Measurements from ENCODE around the gene CDK5RAP2. TPM values are rescaled to one million over a fixed set of nuclear protein-coding genes. Genes with fewer than 3 reads are reported as not detected.

CDK5RAP2 gene
- total RNA-seq, 2 experiments from 2014 or later = 75.3 to 75.9 TPM

- Mint-ChIP-seq H3K4me1 (ENCODE audit: low read depth) (no peaks in the 10 kb centered on the region), H3K27me3 (no peaks in the 10 kb centered on the region), H3K36me3 (peaks cover 15% of the 10 kb centered on the region), H3K27ac (no peak overlapping the region), H3K9me3 (no peaks in the 10 kb centered on the region), H3K4me3 (no peak overlapping the region)
- intact Hi-C loops (cut with micrococcal nuclease) = no loop called here
- ChIA-PET CTCF (no interaction called here), POLR2A (no interaction called here)
- no peak for DNase-seq
Measured at GRCh38 chr9:120387257-120388002, 192.5 kb downstream of the CDK5RAP2 start.

- no peaks in the 10 kb centered on the region for H3K27me3 Mint-ChIP-seq
Measured at GRCh38 chr9:120386390-120387131, 193.4 kb downstream of the CDK5RAP2 start.

GRCh38 chr9:120385606-120386389 is 194.2 kb downstream of the CDK5RAP2 start:
- Mint-ChIP-seq H3K27me3 (no peaks in the 10 kb centered on the region), H3K27ac (no peak overlapping the region), H3K9me3 (peaks cover under 1% of the 10 kb centered on the region), H3K4me3 (no peak overlapping the region), H3K36me3 (peaks cover 16% of the 10 kb centered on the region), H3K4me1 (ENCODE audit: low read depth) (no peaks in the 10 kb centered on the region)
- CTCF ChIA-PET = no interaction called here
- DNase-seq = no peak
- intact Hi-C loops (cut with micrococcal nuclease) = no loop called here
- POLR2A ChIA-PET = no interaction called here

More at GRCh38 chr9:120386390-120387131, 193.4 kb downstream of the CDK5RAP2 start:
- H3K9me3 Mint-ChIP-seq = no peaks in the 10 kb centered on the region
- DNase-seq = no peak
- H3K36me3 Mint-ChIP-seq = peaks cover 15% of the 10 kb centered on the region
- no peak overlapping the region for H3K4me3 Mint-ChIP-seq
- CTCF ChIA-PET = no interaction called here
- intact Hi-C loops (cut with micrococcal nuclease) = no loop called here
- H3K27ac Mint-ChIP-seq = no peak overlapping the region
- no peaks in the 10 kb centered on the region for H3K4me1 Mint-ChIP-seq (ENCODE audit: low read depth)
- POLR2A ChIA-PET = no interaction called here

- Mint-ChIP-seq H3K9me3 (peaks cover 8% of the 10 kb centered on the region), H3K27me3 (no peaks in the 10 kb centered on the region), H3K36me3 (peaks cover 23% of the 10 kb centered on the region), H3K4me1 (ENCODE audit: low read depth) (no peaks in the 10 kb centered on the region), H3K4me3 (no peak overlapping the region), H3K27ac (no peak overlapping the region)
- ChIA-PET POLR2A (no interaction called here), CTCF (no interaction called here)
- intact Hi-C loops (cut with micrococcal nuclease) = no loop called here
- no peak for DNase-seq
Measured at GRCh38 chr9:120384925-120385272, 195.1 kb downstream of the CDK5RAP2 start.

GRCh38 chr9:120383999-120384924 is 195.7 kb downstream of the CDK5RAP2 start:
- H3K4me1 Mint-ChIP-seq (ENCODE audit: low read depth) = no peaks in the 10 kb centered on the region
- no peak overlapping the region for H3K27ac Mint-ChIP-seq
- CTCF ChIA-PET = no interaction called here
- intact Hi-C loops (cut with micrococcal nuclease) = no loop called here
- no peak overlapping the region for H3K4me3 Mint-ChIP-seq
- peaks cover 23% of the 10 kb centered on the region for H3K36me3 Mint-ChIP-seq
- POLR2A ChIA-PET = no interaction called here
- no peak for DNase-seq
- H3K9me3 Mint-ChIP-seq = peaks cover 15% of the 10 kb centered on the region
- no peaks in the 10 kb centered on the region for H3K27me3 Mint-ChIP-seq

- DNase-seq = no peak
- ChIA-PET POLR2A (no interaction called here), CTCF (no interaction called here)
- no peaks in the 10 kb centered on the region for H3K27me3 Mint-ChIP-seq
- intact Hi-C loops (cut with micrococcal nuclease) = no loop called here
- H3K27ac Mint-ChIP-seq = no peak overlapping the region
- H3K4me1 Mint-ChIP-seq (ENCODE audit: low read depth) = no peaks in the 10 kb centered on the region
- H3K36me3 Mint-ChIP-seq = peaks cover 19% of the 10 kb centered on the region
- peaks cover 17% of the 10 kb centered on the region for H3K9me3 Mint-ChIP-seq
- H3K4me3 Mint-ChIP-seq = no peak overlapping the region
Measured at GRCh38 chr9:120383611-120383998, 196.4 kb downstream of the CDK5RAP2 start.

- no peak overlapping the region for H3K4me3 Mint-ChIP-seq
- CTCF ChIA-PET = no interaction called here
- peaks cover 16% of the 10 kb centered on the region for H3K36me3 Mint-ChIP-seq
- H3K27me3 Mint-ChIP-seq = no peaks in the 10 kb centered on the region
- H3K27ac Mint-ChIP-seq = no peak overlapping the region
- DNase-seq = no peak
- intact Hi-C loops (cut with micrococcal nuclease) = no loop called here
- H3K4me1 Mint-ChIP-seq (ENCODE audit: low read depth) = no peaks in the 10 kb centered on the region
- peaks cover 21% of the 10 kb centered on the region for H3K9me3 Mint-ChIP-seq
- POLR2A ChIA-PET = no interaction called here
Measured at GRCh38 chr9:120382453-120382852, 197.5 kb downstream of the CDK5RAP2 start.

- Mint-ChIP-seq H3K36me3 (peaks cover 16% of the 10 kb centered on the region), H3K27ac (no peak overlapping the region), H3K4me3 (no peak overlapping the region), H3K27me3 (no peaks in the 10 kb centered on the region), H3K4me1 (ENCODE audit: low read depth) (no peaks in the 10 kb centered on the region), H3K9me3 (peaks cover 21% of the 10 kb centered on the region)
- ChIA-PET POLR2A (no interaction called here), CTCF (no interaction called here)
- DNase-seq = no peak
- intact Hi-C loops (cut with micrococcal nuclease) = no loop called here
Measured at GRCh38 chr9:120381839-120382238, 198.1 kb downstream of the CDK5RAP2 start.

- Mint-ChIP-seq H3K4me1 (ENCODE audit: low read depth) (no peaks in the 10 kb centered on the region), H3K36me3 (peaks cover 13% of the 10 kb centered on the region), H3K4me3 (no peak overlapping the region), H3K27ac (no peak overlapping the region), H3K27me3 (no peaks in the 10 kb centered on the region), H3K9me3 (peaks cover 21% of the 10 kb centered on the region)
- POLR2A ChIA-PET = no interaction called here
- DNase-seq = no peak
- intact Hi-C loops (cut with micrococcal nuclease) = no loop called here
- CTCF ChIA-PET = no interaction called here
Measured at GRCh38 chr9:120379611-120380010, 200.4 kb downstream of the CDK5RAP2 start.

- DNase-seq = no peak
- H3K36me3 Mint-ChIP-seq = peaks cover 13% of the 10 kb centered on the region
- intact Hi-C loops (cut with micrococcal nuclease) = no loop called here
- no peak overlapping the region for H3K4me3 Mint-ChIP-seq
- POLR2A ChIA-PET = no interaction called here
- no peaks in the 10 kb centered on the region for H3K4me1 Mint-ChIP-seq (ENCODE audit: low read depth)
- peaks cover 21% of the 10 kb centered on the region for H3K9me3 Mint-ChIP-seq
- H3K27ac Mint-ChIP-seq = no peak overlapping the region
- no peaks in the 10 kb centered on the region for H3K27me3 Mint-ChIP-seq
- CTCF ChIA-PET = interaction anchor here (0.6 kb wide), 1 partner anchor 39 kb away, joined by 4 read pairs; no protein-coding TSS in a partner anchor
Measured at GRCh38 chr9:120378680-120379079, 201.3 kb downstream of the CDK5RAP2 start.

- CTCF ChIA-PET = no interaction called here
- intact Hi-C loops (cut with micrococcal nuclease) = no loop called here
- H3K9me3 Mint-ChIP-seq = peaks cover 21% of the 10 kb centered on the region
Measured at GRCh38 chr9:120377268-120378159, 202.5 kb downstream of the CDK5RAP2 start.

More at GRCh38 chr9:120377268-120378159, 202.5 kb downstream of the CDK5RAP2 start:
- Mint-ChIP-seq H3K4me3 (no peak overlapping the region), H3K4me1 (ENCODE audit: low read depth) (no peaks in the 10 kb centered on the region), H3K36me3 (peaks cover 13% of the 10 kb centered on the region), H3K27me3 (no peaks in the 10 kb centered on the region), H3K27ac (no peak overlapping the region)
- DNase-seq = no peak
- POLR2A ChIA-PET = no interaction called here
